A172 (cell line): ENCODE data around the gene LGALS7B. TPM values are rescaled to one million over a fixed set of nuclear protein-coding genes. Genes with fewer than 3 reads are reported as not detected.
"Not testable (repeated sequence)": the region's sequence is repeated elsewhere in the genome, so short reads cannot be mapped to it uniquely, and the experiment has no call there.

Source experiments
- DNase-seq: peaks from one replicate; pipeline ENCODE4 v3.0.0-alpha.2; 2015; ENCODE audit warnings: low spot score
- total RNA-seq: library from RNA; depleted of rRNA; stranded (reverse); fragments of >200 nt; shearing (Covaris generic); gene quantifications from 2 replicates; pipeline ENCODE4 v1.2.3, GENCODE V29; 2014; rRNA removed

LGALS7B gene
- not detected in 2 replicates for total RNA-seq

DNA sequence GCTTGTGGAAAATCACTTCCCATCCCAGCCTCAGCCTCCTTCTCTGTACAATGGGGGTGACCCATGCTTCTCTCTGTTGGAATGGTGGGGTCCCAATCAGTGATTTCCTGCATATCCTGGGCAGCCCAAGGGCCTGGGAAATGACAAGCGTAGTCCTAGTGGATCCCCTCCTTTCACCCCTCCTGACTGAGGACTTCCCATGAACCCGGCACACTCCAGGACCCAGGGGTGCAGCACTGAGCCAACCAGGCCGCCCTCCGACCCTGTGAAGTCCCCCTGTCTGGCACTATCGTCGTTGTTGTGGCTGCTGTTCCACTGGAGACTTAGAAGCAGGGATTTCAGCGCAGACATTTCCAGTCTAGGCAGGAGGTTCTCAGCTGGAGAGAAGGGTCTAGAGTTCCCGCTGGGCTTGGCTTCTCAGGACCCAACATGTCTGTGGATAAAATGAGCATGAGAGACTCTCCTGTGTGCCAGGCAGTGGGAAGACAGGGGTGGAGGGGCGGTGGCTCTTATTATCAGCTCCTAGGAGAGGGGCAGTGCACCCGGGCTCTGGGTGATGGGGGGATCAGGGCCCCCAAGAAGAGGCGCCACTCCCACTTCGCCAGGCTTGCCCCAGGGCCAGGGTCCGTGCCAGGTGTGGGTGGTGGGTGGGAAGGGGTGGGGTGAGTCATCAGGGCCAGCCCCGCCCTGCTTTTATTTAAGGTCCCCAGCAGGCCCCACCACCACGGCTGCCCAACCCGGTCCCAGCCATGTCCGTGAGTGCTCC, at the start of gene LGALS7B:
TSS of gene LGALS7B (plus strand) at position 723 of the 766 bp plus-strand sequence. CDS start at position 750, 27 bp downstream.
- no peak for DNase-seq

DNA sequence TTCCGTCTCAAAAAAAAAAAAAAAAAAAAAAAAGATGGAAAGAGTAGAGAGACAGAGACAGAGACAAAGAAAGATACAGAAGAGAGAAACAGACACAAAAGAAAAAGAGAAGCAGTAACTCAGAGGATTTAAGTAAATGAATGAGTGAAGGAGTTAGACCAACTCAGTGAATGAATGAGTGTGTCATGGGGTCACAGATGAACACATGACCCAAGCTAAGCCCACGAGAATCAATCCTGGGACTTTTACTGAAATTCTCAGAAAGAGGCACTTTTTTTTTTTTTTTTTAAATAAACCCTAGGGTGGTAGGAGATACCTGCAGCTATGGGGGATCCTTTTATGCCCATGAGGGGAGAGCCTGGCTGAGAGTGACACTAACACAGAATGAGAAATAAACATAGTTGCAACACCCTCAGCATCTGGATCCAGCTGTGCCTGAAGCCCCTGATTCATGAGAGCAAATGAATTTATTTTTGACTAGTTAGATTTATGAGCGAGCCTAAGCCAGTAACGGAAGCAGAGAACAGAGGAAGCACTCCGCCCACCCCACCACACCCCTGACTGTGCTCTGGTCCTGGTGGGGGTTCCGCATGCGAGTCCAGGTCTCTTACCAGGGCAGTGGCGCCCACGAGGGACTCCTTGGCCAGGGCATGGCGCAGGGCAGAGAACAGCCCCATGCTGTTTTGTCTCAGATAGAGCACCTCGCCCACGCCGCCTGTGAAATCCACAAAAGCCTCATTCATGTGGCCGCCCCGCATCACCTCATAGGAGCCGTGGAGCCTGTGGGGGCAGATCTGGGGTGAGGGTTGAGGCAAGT, 49.4 kb upstream of the LGALS7B start:
- DNase-seq = no peak

DNA sequence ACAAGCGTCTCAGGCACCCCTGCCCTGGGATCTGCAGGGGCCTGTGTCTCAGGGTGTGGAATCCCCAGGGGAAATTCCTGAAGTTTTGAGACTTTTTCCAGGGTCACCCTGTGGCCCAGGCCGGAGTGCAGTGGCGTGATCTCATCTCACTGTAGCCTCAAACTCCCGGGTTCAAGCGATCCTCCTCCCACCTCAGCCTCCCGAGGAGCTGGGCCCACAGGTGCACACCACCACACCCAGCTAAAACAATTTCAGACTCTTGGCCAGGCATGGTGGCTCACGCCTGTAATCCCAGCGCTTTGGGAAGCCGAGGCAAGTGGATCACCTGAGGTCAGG, 48.8 kb upstream of the LGALS7B start:
- DNase-seq = no peak

DNA sequence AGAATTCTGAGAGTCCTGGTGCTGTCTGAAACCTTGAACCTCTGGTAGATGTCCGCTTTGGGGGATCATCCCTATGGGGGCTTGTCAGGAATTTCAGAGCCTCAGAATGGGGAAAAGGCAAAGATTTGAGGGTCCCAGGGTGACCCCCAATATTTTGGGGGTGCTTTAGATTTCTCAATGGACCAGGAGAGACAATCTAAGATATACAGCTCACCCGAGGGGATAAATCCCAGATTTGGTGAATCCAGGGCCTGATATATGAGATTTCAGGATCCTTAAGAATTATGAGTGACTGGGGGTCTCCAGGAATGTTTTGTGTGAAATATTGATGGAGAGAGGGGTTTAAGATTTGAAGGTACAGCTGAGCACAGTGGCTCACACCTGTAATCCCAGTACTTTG, 48.1 kb upstream of the LGALS7B start:
- no peak for DNase-seq

DNA sequence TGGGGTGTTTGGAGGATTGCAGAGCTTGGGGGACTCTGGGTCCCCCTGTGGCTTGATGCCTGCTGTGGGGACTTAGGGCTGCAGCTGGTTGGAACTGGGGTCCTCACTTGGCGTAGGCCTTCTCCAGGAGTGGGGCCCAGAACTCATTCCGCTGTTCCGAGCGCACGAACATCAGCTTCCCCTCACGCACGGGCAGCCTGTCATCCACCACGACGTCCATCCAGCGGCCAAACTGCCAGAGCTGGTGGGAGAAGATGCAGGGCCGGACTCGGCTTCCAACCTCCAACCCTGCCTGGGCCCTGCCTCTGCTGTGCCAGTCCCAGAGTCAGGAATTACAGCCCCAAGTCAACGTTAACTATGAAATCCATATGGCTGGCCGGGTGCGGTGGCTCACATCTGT, 47.3 kb upstream of the LGALS7B start:
- no peak for DNase-seq

DNA sequence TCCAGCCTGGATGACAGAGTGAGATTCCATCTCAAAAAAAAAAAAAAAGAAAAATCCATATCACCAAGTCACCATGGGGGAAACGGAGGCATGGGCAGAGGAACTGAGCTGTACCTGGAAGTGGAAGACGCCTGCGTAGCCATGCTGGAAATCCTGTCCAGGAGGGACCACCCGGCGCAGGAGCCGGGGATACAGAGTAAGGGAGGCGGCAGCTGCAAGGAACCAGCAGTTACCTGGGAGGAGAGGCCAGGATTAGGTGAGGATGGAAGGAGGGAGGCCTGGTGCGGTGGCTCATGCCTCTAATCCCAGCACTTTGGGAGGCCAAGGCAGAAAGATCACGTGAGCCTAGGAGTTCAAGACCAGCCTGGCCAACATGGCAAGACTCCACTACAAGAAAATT, 46.7 kb upstream of the LGALS7B start:
- DNase-seq = no peak

DNA sequence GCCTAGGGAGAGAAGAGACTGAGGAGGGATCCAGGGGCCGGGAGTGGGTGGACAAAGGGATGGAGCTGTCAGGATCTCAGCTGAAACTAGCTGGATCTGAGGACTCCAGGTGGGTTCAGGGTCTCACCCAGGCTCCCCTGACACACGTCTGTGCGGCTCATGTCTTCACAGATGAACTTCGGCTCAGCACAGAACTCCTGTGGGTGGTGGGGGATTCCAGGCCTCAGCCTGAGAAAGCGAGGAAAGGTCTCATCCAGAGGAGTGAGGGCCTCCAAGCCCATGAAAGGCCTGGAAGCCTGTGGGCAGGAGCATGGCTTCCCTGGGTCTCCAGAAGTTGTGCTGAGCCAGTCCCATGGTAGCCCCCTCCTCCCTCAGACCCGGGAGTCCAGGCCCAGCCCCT, 46.1 kb upstream of the LGALS7B start:
- no peak for DNase-seq

DNA sequence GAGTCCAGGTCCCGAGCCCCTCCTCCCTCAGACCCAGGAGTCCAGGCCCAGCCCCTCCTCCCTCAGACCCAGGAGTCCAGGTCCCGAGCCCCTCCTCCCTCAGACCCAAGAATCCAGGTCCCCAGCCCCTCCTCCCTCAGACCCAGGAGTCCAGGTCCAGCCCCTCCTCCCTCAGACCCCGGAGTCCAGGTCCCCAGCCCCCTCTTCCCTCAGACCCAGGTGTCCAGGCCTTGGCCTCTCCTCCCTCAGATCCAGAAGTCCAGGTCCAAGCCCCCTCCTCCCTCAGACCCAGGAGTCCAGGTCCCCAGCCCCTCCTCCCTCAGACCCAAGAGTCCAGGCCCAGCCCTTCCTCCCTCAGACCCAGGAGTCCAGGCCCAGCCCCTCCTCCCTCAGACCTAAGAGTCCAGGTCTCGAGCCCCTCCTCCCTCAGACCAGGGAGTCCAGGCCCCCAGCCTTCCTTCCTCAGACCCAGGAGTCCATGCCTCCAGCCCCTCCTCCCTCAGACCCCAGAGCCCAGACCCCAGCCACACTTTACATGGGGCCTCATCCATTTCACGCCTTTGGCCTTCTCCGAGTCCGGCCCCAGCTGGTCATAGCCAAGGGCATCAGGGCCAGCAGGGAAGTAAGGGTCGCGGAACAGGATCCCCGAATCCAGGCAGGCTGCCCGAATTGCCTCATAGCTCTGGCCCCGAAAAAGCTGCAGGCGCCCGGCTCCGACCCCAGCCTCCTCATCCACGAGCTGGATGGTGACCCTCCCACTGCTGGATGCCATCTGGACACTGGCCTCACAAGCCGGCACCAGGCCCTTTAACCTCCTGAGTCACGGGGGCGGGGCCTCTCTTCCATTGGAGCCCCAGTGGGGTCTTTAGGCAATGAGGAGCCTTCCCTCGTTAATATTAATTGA, 45.4 kb upstream of the LGALS7B start:
- no peak for DNase-seq

DNA sequence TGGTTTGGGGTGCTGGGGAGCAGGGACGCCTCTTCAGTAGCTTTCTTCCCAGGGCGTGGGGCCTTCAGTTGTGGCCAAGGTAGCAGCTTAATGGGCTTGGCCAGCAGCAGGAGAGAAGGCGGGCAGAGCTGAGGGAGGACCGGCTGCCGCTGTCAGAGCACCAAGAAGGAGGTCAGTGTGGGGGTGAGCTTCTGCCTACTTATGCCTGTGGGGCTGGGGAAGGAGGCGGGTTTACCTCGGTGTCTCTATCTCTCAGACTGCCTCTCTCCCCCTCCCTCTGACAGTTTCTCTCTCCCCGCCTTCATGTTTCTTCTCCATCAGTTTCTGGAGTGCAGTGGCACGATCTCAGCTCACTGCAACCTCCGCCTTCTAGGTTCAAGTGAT, 44.7 kb upstream of the LGALS7B start, which contains the start of gene CAPN12:
TSS of gene CAPN12 (minus strand) at position 177 of the 384 bp plus-strand sequence. CDS start 309 bp downstream, outside the sequence.
- no peak for DNase-seq

DNA sequence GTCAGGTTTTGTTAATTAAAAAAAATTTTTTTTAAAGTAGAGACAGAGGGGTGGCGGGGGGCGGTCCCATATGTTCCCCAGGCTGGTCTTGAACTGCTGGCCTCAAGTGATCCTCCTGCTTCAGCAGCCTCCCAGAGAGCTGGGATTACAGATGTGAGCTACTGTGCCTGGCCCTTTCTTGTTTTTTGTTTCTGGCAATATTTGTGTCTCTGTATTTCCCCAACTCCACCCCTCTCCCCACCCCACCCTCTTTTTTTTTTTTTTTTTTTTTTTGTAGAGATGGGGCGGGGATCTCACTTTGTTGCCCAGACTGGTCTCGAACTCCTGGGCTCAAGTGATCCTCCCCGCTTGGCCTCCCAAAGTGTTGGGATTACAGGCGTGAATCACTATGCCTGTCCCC, 44.1 kb upstream of the LGALS7B start:
- no peak for DNase-seq

DNA sequence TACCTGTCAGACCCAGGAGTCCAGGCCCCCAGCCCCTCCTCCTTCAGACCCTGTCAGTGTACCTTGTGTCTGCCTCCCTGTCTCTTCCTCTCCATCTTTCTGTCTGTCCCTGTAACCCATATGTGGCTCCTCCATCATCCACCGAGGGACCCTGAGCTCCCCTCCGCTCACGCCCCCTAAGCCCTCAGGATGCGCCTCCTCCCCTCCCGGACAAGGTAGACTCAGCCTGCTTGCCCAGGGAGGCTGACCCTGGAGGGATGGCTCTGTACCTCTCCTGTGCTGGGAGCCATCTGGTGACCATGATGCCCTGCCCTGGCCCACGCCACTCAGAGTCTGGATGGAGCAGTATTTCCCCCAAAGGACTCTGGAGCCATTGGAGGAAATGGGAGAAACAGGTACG, 43.7 kb upstream of the LGALS7B start:
- DNase-seq = no peak

DNA sequence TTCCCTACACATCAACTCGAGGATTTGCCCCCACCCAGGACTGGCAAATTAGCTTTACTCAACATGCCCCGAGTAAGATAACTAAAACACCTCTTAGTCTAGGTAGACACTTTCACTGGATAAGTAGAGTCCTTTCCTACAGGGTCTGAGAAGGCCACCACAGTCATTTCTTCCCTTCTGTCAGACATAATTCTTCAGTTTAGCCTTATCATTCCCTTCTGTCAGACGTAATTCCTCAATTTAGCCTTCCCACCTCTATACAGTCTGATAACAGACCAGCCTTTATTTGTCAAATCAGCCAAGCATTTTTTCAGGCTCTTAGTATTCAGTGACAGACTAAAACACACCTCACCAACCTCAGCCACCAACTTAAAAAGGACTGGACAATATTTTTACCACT, 35.2 kb upstream of the LGALS7B start:
- not testable (repeated sequence) for DNase-seq

DNA sequence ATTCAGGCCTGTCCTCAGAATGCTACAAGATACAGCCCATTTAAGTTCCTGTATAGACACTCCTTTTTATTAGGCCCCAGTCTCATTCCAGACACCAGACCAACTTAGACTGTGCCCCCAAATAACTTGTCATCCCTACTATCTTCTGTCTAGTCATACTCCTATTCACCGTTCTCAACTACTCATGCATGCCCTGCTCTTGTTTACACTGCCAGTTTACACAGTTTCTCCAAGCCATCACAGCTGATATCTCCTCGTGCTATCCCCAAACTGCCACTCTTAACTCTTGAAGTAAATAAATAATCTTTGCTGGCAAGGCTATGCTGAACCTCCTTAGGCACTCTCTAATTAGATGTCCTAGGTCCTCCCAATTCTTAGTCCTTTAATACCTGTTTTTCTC, 34.8 kb upstream of the LGALS7B start:
- DNase-seq = not testable (repeated sequence)

DNA sequence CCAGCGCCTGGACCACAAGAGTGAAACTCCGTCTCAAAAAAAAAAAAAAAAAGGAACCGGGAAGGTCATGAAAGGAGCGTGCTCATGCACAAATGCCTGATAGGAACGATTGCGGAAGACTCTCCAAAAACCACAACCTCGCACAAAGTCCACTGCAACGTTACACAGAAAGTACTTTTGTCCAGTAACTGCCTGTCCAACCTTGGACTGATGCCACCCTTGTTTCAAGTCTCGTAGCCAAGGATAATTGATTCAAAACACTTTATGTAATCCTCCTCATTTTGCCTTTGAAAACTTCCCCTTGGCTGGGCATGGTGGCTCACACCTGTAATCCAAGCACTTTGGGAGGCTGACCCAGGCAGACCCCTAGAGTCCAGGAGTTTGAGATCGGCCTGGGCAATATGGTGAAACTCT, 29.4 kb upstream of the LGALS7B start:
- DNase-seq = no peak

DNA sequence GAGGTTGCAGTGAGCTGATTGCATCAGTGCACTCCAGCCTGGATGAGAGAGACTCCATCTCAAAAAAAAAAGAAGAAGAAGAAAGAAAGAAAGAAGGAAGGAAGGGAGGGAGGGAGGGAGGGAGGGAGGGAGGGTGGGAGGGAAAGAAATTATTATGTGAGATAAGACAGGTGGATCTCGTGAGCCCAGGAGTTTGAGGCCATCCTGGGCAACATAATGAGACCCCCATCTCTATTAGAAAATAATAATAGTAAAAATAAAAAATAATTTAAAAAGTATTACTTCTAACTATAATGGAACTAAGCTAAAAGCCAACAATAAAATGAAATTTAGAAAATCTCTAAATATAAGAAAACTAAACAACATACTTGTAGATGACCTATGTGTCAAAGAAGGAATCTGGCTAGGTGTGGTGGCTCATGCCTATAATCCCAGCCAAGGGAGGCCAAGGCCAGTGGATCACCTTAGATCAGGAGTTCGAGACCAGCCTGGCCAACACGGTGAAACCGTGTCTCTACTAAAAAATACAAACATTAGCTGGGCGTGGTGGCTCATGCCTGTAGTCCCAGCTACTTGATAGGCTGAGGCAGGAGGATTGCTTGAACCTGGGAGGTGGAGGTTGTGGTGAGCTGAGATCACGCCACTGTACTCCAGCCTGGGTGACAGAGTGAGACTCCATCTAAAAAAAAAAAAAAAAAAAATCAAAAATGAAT, 28.0 kb upstream of the LGALS7B start:
- DNase-seq = not testable (repeated sequence)

DNA sequence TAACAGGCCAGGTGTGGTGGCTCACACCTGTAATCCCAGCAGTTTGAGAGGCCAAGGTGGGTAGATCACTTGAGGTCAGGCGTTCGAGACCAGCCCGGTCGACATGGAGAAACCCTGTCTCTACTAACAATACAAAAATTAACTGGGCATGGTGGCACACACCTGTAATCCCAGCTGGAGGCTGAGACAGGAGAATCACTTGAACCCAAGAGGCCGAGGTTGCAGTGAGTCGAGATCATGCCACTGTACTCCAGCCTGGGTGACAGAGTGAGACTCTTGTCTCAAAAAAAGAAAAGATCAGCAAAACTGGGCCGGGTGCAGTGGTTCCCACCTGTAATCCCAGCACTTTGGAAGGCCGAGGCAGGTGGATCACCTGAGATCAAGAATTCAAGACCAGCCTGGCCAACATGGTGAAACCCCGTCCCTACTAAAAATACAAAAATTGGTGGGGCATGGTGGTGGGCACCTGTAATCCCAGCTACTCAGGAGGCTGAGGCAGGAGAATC, 27.1 kb upstream of the LGALS7B start:
- DNase-seq = not testable (repeated sequence)

DNA sequence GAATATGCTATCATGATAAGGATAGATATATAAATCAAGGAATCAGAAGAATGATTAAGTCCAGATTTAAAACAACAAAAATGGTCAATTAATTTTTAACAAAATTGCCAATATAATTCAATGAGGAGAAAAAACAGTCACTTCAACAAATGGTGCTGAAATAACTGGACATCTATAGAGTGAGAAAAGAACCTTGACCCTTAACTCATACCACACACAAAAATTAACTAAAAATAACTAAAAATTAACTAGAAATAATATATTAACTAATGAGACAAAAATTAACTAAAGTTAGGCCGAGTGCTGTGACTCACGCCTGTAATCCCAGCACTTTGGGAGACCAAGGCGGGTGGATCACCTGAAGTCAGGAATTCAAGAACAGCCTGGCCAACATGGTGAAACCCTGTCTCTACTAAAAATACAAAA, 25.2 kb upstream of the LGALS7B start:
- no peak for DNase-seq

DNA sequence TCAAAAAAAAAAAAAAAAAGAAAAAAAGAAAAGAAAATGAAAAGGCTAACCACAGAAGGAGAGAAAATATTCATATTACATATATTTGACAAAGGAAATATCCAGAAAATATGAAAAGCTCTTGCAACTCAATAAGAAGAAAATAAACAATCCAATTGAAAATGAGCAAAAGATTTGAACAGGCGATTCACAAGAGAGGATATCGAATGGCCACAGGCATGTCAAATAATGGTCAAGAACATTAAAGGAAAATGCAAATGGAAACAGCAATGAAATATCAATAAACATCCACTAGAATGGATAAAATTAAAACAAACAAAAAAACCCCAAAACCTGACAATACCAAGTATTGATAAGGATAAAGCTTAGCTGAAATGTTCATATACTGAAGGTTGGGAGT, 23.8 kb upstream of the LGALS7B start:
- no peak for DNase-seq

DNA sequence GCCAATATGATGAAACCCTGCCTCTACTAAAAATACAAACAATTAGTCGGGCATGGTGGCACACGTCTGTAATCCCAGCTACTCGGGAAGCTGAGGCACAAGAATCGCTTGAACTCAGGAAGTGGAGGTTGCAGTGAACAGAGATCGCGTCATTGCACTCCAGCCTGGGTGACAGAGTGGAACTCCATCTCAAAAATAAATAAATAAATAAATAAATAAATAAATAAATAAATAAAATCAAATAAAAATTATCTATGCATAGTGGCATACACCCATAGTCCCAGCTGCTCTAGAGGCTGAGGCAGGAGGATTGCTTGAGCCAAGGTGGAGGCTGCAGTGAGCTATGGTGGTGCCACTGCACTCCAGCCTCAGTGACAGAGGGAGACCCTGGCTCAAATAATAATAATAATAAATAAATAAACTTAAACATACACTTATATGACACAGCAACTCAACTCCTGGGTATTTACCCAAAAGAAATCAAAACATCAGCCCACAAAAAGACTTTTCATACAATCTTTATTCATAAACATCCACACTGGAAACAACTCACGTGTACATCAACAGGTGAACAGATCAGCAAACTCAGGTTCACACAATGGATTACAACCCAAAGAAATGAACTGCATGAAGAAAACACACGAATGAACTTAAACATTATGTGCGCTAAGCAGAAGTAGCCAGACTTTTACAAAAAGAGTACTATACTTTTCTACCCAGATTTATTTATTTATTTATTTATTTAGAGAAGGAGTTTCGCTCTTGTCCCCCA, 22.5 kb upstream of the LGALS7B start:
- no peak for DNase-seq

DNA sequence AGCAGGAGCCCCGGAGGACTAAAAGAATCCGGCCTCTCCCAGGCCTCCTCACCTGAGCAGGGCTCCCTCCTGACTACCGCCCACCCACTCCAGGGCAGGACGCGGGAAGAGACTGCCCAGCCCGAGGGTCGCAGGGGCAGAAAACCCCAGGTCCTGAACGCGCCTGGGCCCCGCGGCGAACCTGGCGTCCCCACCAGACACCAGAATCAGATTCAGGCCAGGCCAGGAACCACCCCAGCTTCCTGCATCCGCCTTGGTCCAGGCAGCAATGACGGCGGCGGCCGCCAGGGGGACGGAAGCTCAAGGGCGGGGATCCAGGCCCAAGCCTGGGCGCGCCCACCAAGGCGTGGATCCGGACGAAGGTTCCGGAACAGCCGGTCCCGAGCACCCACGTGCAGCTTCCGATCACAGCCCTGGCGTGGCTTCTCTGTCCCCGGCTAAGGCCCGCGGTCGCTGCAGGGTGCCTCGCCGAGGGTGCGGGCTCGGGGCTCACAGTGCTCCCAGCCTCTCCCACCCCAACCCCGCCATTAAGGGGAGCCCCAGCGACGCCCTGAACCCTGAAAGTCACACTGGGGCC, 19.3 kb upstream of the LGALS7B start:
- no peak for DNase-seq
